T47D (cell line): ENCODE measurements around the gene NFIB.
A peak's percentile ranks its signal among the peaks of the same experiment; 100 is the strongest.

Source experiments
- DNase-seq, 2 experiments: peaks; one replicate each; pipeline versions ENCODE4 v3.0.0 to v3.0.0-alpha.2; 2011 to 2012; ENCODE audit warnings: low read depth in 1 of 2, low spot score in 1 of 2
- JUND ChIP-seq: IDR thresholded peaks from 2 replicates; pipeline ENCODE4 v1.6.1; 2012; ENCODE audit warnings: low read depth
- in situ Hi-C: cut with HindIII; loops from 2 replicates; pipeline ENCODE4 v1.10.0; 2016; ENCODE audit warnings: low sequenced_read_pairs, low pct_unique_long_range_greater_than_20kb

The NFIB gene

GRCh38 chr9:14191512-14191911, 122.4 kb downstream of the NFIB start:
- in situ Hi-C loops, result no loop called here
- no peak for TF ChIP-seq JUND
- DNase-seq, result no peak

GRCh38 chr9:14190240-14190639, 123.7 kb downstream of the NFIB start:
- in situ Hi-C loops, result no loop called here
- TF ChIP-seq JUND, result no peak
- DNase-seq, result no peak

- in situ Hi-C loops, result no loop called here
- DNase-seq, result no peak
- no peak for TF ChIP-seq JUND
These were observed 124.4 kb downstream of the NFIB start for GRCh38 chr9:14189578-14189977.

DNA sequence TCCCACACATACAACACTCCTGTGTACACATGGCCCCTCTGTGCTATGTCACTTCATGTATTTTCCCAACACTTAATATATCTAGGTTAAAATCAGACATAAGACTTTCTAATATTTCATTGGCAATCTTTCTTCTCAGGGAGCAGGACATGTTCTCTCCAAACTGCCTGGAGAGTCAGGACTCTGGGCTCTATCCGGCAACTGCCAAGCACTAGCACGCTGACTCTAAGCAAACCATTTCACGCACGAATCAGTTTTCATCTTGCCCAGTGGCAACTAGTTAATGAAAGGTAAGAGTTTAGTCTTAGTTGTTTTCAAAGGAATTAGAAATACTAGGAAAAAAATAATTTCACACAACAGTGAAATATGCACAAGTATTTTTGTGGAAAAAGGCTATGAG, 124.8 kb downstream of the NFIB start:
- in situ Hi-C loops, result no loop called here
- DNase-seq, result no peak
- no peak for TF ChIP-seq JUND

GRCh38 chr9:14188538-14188937, 125.4 kb downstream of the NFIB start:
- TF ChIP-seq JUND, result no peak
- DNase-seq, result no peak
- in situ Hi-C loops, result no loop called here

DNA sequence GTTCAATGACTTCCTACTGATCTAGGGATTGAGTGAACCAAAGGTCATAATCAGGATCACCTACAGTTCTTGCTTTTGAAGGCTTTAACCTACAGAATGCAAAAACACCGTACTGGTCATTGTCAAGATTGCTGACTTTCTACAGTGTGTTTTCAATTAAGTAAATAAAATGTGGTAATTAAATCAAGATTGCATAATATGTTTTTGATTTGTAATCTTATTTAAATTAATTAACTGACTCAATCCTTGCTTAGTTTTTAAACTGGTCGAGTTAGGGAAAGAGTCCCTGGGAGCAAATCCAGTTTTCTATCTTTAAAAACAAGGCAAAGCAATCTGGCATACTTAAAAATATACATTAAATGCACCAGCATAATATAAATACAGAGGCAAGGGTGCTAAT, 125.9 kb downstream of the NFIB start:
- DNase-seq, result no peak
- no peak for TF ChIP-seq JUND
- in situ Hi-C loops, result no loop called here

- no peak for DNase-seq
- in situ Hi-C loops, result no loop called here
- TF ChIP-seq JUND, result no peak
These were observed 127.8 kb downstream of the NFIB start for GRCh38 chr9:14186096-14186495.

GRCh38 chr9:14185016-14185415, 128.9 kb downstream of the NFIB start:
- no peak for DNase-seq
- no peak for TF ChIP-seq JUND
- in situ Hi-C loops, result no loop called here

DNA sequence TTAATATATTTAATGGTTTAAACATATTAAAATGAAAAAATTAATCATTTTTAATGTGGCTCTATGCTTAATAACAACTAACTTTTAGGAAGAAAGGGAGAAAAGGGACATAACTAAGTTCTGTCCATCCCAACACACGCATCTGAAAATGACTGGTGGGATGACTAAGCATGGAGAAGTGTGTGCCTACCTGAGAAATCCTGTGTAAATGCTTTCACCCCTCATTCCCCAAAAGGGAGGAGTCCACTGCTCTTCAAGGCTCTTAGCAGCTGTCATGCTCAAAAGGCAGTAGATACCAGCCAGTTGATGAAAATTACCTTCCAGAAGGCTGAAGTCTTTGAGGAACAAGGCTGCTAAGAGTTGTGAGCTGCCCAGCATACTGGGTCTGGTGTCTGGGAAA, 130.9 kb downstream of the NFIB start:
- DNase-seq, result no peak
- in situ Hi-C loops, result no loop called here

GRCh38 chr9:14180960-14181537, 132.9 kb downstream of the NFIB start:
- no peak for DNase-seq
- in situ Hi-C loops, result no loop called here
- TF ChIP-seq JUND, result no peak

More for the DNA sequence above, 130.9 kb downstream of the NFIB start:
- no peak for TF ChIP-seq JUND

GRCh38 chr9:14180093-14180959, 133.6 kb downstream of the NFIB start:
- no peak for TF ChIP-seq JUND
- in situ Hi-C loops, result no loop called here
- no peak for DNase-seq

- no peak for TF ChIP-seq JUND
- in situ Hi-C loops, result no loop called here
- peak in 1 of 2 experiments; percentile 44 for DNase-seq
These were observed 134.5 kb downstream of the NFIB start for GRCh38 chr9:14179449-14179848.

GRCh38 chr9:14175778-14176177, 138.2 kb downstream of the NFIB start:
- TF ChIP-seq JUND, result no peak
- in situ Hi-C loops, result no loop called here
- DNase-seq, result no peak
